ENCODE data around the gene GK. TPM values are rescaled to one million over a fixed set of nuclear protein-coding genes. Genes with fewer than 3 reads are reported as not detected.

Gene GK
- total RNA-seq: 1 to 10 TPM; 3.3 to 5.0 TPM
- 10.5 TPM for polyA plus RNA-seq (ENCODE audit: insufficient read depth, low read depth, low replicate concordance)
- long read RNA-seq, donor 1, partial matches to known transcripts: 0 of 3 reads
- long read RNA-seq, donor 1, other reads (novel, unspliced or antisense): 0 of 3 reads
- long read RNA-seq, donor 2, full-length matches to known transcripts: 4 of 4 reads
- long read RNA-seq, donor 2, partial matches to known transcripts: 0 of 4 reads
- long read RNA-seq, donor 2, other reads (novel, unspliced or antisense): 0 of 4 reads

GRCh38 chrX:30653415-30654131, at the start of gene GK:
Gene GK (plus strand): TSS chrX:30653423. CDS start chrX:30653538, 115 bp downstream.
- DNase-seq: no peak

GRCh38 chrX:30607155-30607554, 46.1 kb upstream of the GK start:
- H3K4me1 ChIP-seq: no peaks in the 10 kb centered on the region
- no peak for TF ChIP-seq CTCF (IDR thresholded peaks at IDR 0.05)
- H3K4me3 ChIP-seq: no peak overlapping the region
- WGBS, 2 donors: 41 to 57% methylated on average over 1 of the region's 1 CpG
- intact Hi-C loops (cut with DNase I; ENCODE audit: low total_unique reads): no loop called here
- H3K27me3 ChIP-seq: no peaks in the 10 kb centered on the region
- H3K36me3 ChIP-seq (ENCODE audit: low read depth, missing control alignments): no peaks in the 10 kb centered on the region
- no peaks in the 10 kb centered on the region for H3K9me3 ChIP-seq
- DNase-seq: no peak
- no peak overlapping the region for H3K27ac ChIP-seq

More at GRCh38 chrX:30653415-30654131, at the start of gene GK:
- Histone ChIP-seq H3K27ac (peak within 1 kb of the TSS in 1 of 2 donors; percentile 11), H3K4me3 (peak within 1 kb of the TSS; percentile 56 to 69), H3K9me3 (no peaks in the 10 kb centered on the region), H3K36me3 (ENCODE audit: low read depth, missing control alignments) (no peaks in the 10 kb centered on the region), H3K27me3 (no peaks in the 10 kb centered on the region), H3K4me1 (no peaks in the 10 kb centered on the region)
- WGBS, 2 donors: 2% methylated on average over 22 of the region's 53 CpGs; no CpG with 5 or more reads in 1 of the 2 donors
- intact Hi-C loops (cut with DNase I; ENCODE audit: low total_unique reads): no loop called here
- TF ChIP-seq POLR2A (IDR thresholded peaks at IDR 0.05): no peak
- no peak for TF ChIP-seq CTCF (IDR thresholded peaks at IDR 0.05)

GRCh38 chrX:30610026-30610425, 43.2 kb upstream of the GK start:
- WGBS, 2 donors: 65 to 83% methylated on average over 2 of the region's 2 CpGs
- no peaks in the 10 kb centered on the region for H3K4me1 ChIP-seq
- no peaks in the 10 kb centered on the region for H3K36me3 ChIP-seq (ENCODE audit: low read depth, missing control alignments)
- DNase-seq: no peak
- H3K27ac ChIP-seq: no peak overlapping the region
- no peaks in the 10 kb centered on the region for H3K27me3 ChIP-seq
- no peaks in the 10 kb centered on the region for H3K9me3 ChIP-seq
- TF ChIP-seq POLR2A (IDR thresholded peaks at IDR 0.05) (no peak), CTCF (IDR thresholded peaks at IDR 0.05) (no peak)
- intact Hi-C loops (cut with DNase I; ENCODE audit: low total_unique reads): no loop called here
- H3K4me3 ChIP-seq: no peak overlapping the region

GRCh38 chrX:30612250-30612655, 41.0 kb upstream of the GK start:
- TF ChIP-seq CTCF (IDR thresholded peaks at IDR 0.05) (no peak), POLR2A (IDR thresholded peaks at IDR 0.05) (no peak)
- no peak for DNase-seq
- Histone ChIP-seq H3K4me3 (no peak overlapping the region), H3K4me1 (no peaks in the 10 kb centered on the region), H3K9me3 (no peaks in the 10 kb centered on the region), H3K27ac (no peak overlapping the region), H3K27me3 (no peaks in the 10 kb centered on the region), H3K36me3 (ENCODE audit: low read depth, missing control alignments) (no peaks in the 10 kb centered on the region)
- intact Hi-C loops (cut with DNase I; ENCODE audit: low total_unique reads): no loop called here
- WGBS, 2 donors: 73 to 92% methylated on average over 6 of the region's 6 CpGs

All from testis (tissue), 5 donors.